NCI-H510A (cell line): ENCODE results near the gene MAP7D3.
"Not testable (repeated sequence)": the region's sequence is repeated elsewhere in the genome, so short reads cannot be mapped to it uniquely, and the experiment has no call there.

ENCODE experiments used
- DNase-seq: peaks from one replicate; lab custom pipeline; 2025; lab: John Stamatoyannopoulos, UW

MAP7D3 gene

GRCh38 chrX:136251041-136251991, at the start of gene MAP7D3:
Gene MAP7D3 (minus strand): TSS chrX:136251400. CDS start chrX:136251358, 42 bp downstream.
- peak; percentile 27 for DNase-seq

- not testable (repeated sequence) for DNase-seq
Measured at GRCh38 chrX:136300721-136301120, 49.5 kb upstream of the MAP7D3 start, which contains the start of gene ADGRG4. Gene ADGRG4 (plus strand): TSS chrX:136300963. CDS start chrX:136308778, 7,815 bp downstream.

- DNase-seq, result no peak
Measured at GRCh38 chrX:136295380-136295779, 44.2 kb upstream of the MAP7D3 start.

- DNase-seq, result no peak
Measured at GRCh38 chrX:136292656-136293055, 41.5 kb upstream of the MAP7D3 start.

GRCh38 chrX:136291824-136292223, 40.6 kb upstream of the MAP7D3 start:
- DNase-seq, result no peak

GRCh38 chrX:136286375-136286774, 35.2 kb upstream of the MAP7D3 start:
- DNase-seq, result not testable (repeated sequence)

- no peak for DNase-seq
Measured at GRCh38 chrX:136275553-136275952, 24.4 kb upstream of the MAP7D3 start.

- DNase-seq, result no peak
Measured at GRCh38 chrX:136273986-136274385, 22.8 kb upstream of the MAP7D3 start.

- no peak for DNase-seq
Measured at GRCh38 chrX:136272325-136272724, 21.1 kb upstream of the MAP7D3 start.

GRCh38 chrX:136271300-136271699, 20.1 kb upstream of the MAP7D3 start:
- DNase-seq, result no peak

- DNase-seq, result no peak
Measured at GRCh38 chrX:136269921-136270320, 18.7 kb upstream of the MAP7D3 start.

- DNase-seq, result no peak
Measured at GRCh38 chrX:136268051-136269048, 17.1 kb upstream of the MAP7D3 start.

GRCh38 chrX:136266828-136267227, 15.6 kb upstream of the MAP7D3 start:
- DNase-seq, result no peak

- DNase-seq, result no peak
Measured at GRCh38 chrX:136262812-136263315, 11.7 kb upstream of the MAP7D3 start.

GRCh38 chrX:136262243-136262642, 11.0 kb upstream of the MAP7D3 start:
- DNase-seq, result no peak

- no peak for DNase-seq
Measured at GRCh38 chrX:136261321-136261720, 10.1 kb upstream of the MAP7D3 start.

- DNase-seq, result no peak
Measured at GRCh38 chrX:136260776-136261175, 9.6 kb upstream of the MAP7D3 start.

GRCh38 chrX:136259543-136259942, 8.3 kb upstream of the MAP7D3 start:
- no peak for DNase-seq

GRCh38 chrX:136258951-136259350, 7.8 kb upstream of the MAP7D3 start:
- DNase-seq, result no peak

- no peak for DNase-seq
Measured at GRCh38 chrX:136256026-136256425, 4.8 kb upstream of the MAP7D3 start.

- DNase-seq, result no peak
Measured at GRCh38 chrX:136255541-136255940, 4.3 kb upstream of the MAP7D3 start.
